HG02610 (cell line): ENCODE data around the gene SLC46A3.
"Not testable (repeated sequence)": the region's sequence is repeated elsewhere in the genome, so short reads cannot be mapped to it uniquely, and the experiment has no call there.

Source experiments
- ATAC-seq: cut with Tn5 transposase; IDR thresholded peaks from one replicate; pipeline ENCODE4 v1.9.1; 2021; ENCODE audit warnings: mild to moderate bottlenecking, moderate library complexity; ENCODE audit not compliant: unreplicated experiment

The SLC46A3 gene

DNA sequence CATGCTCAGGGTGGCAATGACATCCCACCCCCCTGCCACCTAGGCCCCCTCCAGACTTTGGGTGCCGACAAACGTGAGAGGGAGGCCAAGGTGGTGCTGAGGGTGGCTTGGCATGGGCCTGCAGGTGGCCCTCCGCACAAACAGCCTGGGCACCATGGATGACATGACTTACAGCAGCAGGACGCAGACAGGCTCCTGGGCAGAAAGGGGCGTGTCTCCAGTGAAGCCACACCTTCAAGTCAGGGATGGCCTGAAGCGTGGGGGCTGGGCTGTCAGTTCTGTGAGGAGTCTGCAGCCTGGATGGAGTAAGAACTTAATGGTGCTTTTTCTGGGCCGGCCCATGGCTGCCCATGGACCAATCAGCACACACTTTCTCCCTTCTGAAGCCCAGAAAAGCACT lies 34.5 kb downstream of the SLC46A3 start:
- no peak for ATAC-seq

DNA sequence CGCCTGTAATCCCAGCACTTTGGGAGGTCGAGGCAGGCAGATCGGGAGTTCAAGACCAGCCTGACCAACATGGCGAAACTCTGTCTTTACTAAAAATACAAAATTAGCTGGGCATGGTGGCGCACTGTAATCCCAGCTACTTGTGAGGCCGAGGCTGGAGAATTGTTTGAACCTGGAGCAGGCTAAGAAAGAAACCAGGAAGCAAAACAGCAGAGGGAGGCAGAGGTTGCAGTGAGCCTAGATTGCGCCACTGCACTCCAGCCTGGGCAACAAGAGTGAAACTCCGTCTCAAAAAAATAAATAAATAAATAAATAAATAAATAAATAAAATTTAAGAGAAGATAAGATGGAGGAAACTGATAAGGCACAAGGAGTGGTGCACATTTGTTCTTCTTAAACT lies 35.6 kb downstream of the SLC46A3 start:
- ATAC-seq, result not testable (repeated sequence)

DNA sequence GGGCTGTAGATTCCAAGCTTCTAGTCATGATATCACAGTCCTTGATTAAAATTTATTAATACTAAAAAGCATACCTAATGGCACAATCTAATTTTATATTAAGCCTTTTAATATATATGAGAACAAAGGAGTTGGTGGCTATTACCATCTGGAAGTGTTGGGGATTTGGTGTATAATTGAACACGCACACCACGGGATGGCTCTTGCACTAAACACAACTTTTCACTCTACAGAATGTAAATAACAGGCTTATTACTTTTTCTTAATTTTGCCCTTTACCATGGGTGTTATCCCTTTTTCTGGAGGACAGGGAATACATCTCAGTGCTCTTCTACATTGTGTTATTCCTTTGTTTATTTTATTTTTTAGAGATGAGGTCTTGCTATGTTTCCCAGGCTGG lies 38.2 kb downstream of the SLC46A3 start:
- no peak for ATAC-seq

DNA sequence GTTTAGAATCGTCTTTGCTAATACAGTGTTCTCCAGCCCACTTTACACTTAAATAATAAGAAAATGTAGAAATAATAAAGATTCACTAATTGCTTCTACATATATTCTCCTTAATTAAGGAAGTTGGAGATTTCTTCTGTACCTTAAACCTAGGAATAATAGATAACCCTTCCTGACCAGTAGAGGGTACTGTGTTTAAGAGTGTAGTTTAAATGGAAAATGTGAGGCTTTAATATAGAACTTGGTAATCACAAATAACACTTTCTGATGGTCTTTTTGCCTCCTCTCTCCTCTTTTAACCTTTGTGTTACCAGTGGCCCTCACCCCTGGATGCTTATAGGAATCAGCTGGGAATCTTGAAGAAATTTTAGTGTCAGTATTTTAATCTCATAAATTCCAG lies 39.1 kb downstream of the SLC46A3 start:
- no peak for ATAC-seq

DNA sequence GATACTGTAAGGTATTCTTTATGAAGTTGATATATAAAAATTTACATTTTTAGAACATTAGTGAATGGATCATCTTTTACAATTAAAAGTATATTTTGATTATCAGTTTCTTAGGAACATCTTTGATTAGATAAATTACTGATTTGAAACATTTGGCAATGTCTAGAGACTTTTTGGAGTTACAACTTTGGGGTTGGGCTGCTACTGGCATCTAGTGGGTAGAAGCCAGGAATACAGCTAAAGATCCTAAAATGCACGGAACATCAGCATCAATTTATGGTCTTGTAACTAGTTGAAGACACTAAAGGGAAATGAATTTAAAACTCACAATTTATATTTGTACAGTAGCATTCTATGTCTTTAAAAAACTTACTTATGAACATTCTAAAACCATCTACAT lies 40.0 kb downstream of the SLC46A3 start:
- ATAC-seq, result no peak

DNA sequence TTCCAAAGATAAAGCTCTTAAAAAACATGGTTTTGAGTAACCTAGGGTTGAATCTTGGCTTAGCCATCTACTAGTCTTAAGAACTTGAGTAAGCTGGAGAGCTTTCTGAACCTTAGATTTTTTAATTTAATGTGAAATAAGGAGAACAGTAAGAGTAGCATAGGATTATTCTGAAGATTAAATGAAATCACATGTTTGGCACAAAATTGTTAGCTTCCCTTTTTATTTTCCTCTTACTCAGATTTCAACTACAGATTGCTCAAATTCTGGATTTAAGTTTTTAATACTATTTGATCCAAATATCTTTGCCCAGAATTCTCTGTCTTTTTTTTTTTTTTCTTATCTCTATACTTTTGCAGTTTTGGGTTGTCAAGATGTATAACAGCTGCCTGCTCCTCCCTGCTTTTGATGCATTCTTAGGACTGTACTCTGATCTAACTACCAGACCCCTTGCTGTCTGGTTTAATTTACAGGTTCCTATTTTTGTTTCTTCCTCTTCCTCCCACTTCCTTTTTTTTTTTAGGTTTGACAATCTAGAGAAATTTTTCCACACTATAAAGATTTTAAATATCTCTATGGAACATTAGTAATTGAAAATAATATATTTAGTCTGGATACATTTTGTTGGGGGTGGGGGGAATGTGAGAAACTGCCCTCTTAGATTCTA lies 47.5 kb downstream of the SLC46A3 start:
- ATAC-seq, result no peak

DNA sequence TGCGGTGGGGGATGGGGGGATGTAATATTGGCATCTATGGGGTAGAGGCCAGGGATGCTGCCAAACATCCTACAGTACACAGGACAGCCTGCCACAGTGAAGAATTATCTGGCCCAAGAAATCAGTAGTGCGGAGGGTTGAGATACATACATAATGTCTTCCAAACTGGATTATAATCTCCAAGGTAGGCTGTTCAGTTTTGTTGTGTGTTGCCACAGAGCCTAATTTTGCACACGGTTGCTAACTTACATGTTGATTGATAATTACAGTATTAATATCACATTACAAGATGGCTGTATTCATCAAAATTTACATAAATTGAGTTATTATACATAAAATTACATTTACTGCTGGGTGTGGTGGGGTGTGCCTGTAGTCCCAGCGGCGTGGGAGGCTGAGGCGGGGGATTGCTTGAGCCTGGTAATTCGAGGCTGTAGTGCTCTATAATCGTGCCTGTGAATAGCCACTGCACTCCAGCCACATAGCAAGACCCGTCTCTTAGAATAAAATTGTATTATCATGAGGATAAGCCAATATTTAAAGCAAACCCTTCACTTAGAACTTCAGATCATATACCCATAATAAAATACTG lies 51.8 kb downstream of the SLC46A3 start:
- ATAC-seq, result no peak

DNA sequence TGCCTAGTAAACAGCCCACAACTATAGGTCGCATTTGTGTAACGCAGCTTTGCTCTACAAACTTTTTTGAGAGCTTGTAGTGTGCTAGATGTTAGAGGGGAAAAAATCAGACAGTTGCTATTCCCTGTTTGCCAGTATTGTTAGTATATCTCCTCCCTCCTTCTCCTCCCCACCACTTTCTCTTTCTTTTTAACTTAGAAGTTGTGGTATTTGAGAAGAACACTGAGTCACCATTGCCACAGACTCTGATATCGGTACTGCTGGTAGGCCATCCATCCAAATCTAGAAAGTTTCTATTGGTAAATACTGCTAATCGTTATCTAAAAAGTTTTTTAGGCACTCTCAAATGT lies 59.2 kb downstream of the SLC46A3 start:
- peak; percentile 45 for ATAC-seq

DNA sequence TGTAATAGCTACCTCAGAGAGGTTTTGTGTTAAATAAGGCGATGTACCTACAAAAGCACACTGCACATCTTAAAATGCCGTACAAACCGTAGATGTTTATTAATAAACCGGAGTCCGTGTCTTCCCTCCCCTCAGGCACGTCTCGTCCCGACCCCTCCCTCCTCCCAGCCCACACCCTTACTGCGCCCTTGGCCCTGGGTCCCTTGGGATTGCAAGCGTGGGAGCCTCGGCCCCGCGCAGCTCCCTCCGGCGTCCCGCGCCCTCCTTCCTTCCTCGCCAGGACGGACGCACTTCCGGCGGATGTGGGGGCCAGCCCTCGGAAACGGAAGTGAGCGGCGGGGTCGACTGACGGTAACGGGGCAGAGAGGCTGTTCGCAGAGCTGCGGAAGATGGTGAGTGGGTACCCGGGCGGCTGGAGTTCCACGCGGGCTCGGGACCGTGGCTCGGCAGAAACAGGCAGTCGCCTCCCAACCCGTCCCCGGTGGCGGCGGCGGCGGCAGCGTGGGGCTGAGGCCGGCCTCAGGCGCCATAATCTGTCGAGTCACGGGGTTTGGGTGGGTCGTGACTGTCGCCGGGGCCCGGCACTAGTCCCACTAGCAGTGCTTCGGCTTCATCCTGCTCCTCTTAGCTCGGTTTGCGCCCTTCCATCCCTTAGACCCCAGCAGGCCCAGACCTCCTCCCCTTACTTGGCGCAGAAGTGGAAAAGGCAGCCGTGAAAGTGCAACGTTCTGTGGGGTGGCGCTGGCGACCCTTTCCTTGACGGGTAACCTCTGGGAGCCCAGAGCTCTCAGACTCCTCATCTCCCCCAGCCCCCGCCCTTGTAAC lies 59.8 kb downstream of the SLC46A3 start, which contains the start of gene POMP:
Gene POMP (plus strand): TSS at position 335 of the 825 bp plus-strand sequence. CDS start 55 bp downstream, at position 390.
- ATAC-seq, result peak; percentile 87

DNA sequence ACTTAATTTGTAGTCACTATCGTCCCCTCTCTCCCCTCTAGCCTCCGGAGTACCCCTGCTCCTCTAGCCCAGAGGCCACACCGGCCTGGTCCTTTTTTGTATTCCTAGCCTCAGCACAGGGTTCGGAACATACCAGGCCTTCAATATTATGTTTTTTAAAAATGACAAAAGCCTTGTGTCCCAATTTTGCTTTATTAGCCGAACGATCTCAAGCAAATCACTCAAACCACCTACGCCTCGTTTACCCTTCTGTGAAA lies 60.3 kb downstream of the SLC46A3 start:
- ATAC-seq, result peak; percentile 12

DNA sequence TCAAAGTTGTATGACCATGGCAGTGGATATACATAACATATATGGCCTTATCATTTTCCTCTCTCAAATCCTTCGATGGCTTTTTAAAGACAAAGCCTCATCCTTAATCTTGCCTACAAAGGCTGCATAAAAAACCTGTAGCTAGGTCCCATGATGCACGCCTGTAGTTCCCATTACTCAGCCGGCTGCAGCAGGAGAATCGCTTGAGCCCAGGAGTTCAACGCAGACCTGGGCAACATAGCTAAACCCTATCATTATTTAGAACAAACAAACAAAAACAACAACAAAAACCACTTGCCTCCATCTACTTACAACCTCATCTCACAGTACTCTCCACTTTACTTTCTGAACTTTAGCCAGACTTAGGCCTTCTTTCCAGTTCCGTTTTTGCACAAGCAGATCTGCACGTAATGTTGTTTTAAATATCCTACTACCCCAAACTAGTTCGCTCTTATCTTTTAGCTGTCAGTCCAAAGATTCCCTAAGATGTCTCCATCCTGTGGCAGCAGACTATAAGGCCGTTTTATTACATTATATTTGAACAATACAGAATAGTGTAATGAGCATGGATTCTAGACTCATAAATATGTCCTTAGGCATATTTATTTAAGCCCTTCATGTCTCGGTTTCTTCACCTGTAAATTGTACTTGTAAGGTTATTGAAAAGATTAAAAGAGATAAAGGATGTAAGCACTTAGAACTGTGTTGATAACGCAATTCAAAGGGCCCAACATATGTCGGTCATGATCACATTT lies 60.8 kb downstream of the SLC46A3 start:
- no peak for ATAC-seq

DNA sequence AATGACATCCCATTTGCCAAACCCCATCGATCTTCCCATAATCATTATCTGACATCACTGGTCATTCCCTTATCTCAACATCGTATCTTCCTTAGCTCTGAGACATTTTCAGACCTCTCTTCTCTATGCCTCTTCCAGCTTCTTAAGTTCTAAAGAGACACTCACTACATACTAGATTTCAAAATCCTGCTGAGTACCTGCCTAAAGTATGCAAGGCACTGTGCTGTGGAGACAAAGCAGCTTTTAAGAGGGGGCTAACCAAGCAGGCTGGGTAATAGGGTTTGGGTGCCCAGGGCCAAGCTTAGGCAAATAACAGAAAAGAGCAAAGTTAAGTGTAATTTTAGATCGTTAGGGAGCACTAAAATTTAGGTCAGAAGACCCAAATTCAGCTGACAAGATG lies 63.2 kb downstream of the SLC46A3 start:
- ATAC-seq, result no peak

DNA sequence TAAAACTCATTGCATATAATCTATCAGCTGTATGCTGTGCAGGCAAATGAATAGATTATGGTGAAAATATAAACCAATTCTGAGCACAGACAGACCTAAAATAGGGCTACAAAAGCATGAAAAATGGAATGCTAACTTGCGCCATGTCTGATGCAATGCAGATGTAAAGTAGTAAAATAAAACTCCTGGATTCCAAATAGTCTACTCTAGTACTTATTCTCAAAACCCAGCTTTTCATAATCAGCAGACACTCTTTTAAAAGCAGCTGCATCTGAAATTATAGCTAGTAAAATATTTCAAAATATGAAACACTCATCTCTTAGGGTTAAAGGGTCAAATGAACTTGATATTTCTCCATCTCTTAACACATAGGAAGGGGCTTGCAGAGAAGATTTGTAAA lies 64.5 kb downstream of the SLC46A3 start:
- ATAC-seq, result no peak

DNA sequence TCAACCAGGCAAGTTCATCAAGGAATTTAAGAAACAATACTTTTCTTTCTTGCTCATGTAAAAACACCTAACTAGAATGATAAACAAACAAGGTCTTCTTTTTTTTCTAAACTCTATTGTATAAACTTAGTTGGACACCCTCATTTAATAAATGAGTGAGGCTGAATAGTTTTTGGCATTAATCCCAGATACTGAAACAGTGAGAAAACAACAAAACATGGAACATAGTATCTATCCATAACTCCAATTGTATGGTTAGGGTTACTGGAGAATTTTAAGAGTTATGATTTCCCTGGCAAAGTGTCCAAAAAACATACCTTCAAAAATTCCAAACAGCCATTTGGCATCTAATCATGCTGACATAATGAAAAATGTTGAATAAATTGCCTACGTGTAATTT lies 65.7 kb downstream of the SLC46A3 start:
- no peak for ATAC-seq

DNA sequence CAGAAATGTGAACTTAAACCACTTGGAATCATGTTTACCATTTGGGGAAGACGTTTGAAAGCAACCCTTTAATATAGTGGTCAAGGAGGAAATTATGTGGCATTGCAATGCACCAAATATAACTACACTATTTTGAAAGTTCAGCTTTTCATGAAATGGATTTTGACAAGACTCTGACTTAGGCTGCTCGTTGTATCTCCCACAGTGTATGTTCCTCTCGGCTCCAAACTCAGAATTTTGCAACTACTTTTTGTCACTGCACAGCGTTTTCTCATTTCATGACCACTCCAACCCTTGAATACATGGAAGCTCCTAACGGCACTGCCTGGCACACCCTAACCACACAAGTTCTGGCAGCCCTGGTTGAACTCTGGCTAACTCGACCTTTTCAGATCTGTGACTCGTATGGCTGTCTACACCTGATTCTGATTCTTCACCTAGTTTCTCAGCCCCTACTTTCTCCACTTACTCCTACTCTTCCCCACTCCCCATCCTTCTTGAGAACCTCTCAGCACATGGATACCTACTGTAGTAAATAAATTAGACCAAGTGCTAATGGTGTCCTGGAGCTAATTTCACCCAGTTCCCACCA lies 66.9 kb downstream of the SLC46A3 start:
- ATAC-seq, result no peak

DNA sequence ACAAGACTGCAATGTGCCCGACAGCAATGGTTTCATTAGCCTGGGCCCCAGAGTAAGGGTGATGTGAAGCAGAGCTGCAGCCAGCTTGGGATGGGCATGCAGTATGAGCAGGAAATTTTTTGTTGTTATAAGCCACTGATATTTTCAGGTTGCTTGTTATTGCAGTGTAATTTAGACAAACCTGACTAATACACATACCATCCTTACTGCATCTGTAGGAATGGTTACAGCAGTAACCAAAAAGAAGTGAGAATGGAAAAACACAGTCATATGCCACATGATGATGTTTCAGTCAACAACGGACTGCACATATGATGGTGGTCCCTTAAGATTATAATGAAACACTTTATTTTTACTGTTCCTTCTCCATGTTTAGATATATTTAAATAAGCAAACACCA lies 68.5 kb downstream of the SLC46A3 start:
- ATAC-seq, result peak; percentile 74
